Fibroblast of the conjunctiva (primary cell): Measurements from ENCODE around the gene ARHGAP26.
"Not testable (repeated sequence)": the region's sequence is repeated elsewhere in the genome, so short reads cannot be mapped to it uniquely, and the experiment has no call there.

ENCODE experiments used
- DNase-seq: peaks from one replicate; pipeline ENCODE4 v3.0.0-alpha.2; 2010; ENCODE audit warnings: low read depth

ARHGAP26 gene

GRCh38 chr5:142906863-142907671 is 136.9 kb downstream of the ARHGAP26 start:
- DNase-seq = no peak

- DNase-seq = no peak
These were observed 138.5 kb downstream of the ARHGAP26 start for GRCh38 chr5:142908659-142909058.

GRCh38 chr5:142910128-142910527 is 140.0 kb downstream of the ARHGAP26 start:
- DNase-seq = no peak

- no peak for DNase-seq
These were observed 141.0 kb downstream of the ARHGAP26 start for GRCh38 chr5:142911170-142911569.

- DNase-seq = no peak
These were observed 141.6 kb downstream of the ARHGAP26 start for GRCh38 chr5:142911775-142912174.

GRCh38 chr5:142913728-142914338 is 143.7 kb downstream of the ARHGAP26 start:
- DNase-seq = no peak

GRCh38 chr5:142915038-142915437 is 144.9 kb downstream of the ARHGAP26 start:
- no peak for DNase-seq

- no peak for DNase-seq
These were observed 145.7 kb downstream of the ARHGAP26 start for GRCh38 chr5:142915813-142916424.

GRCh38 chr5:142918959-142919635 is 148.9 kb downstream of the ARHGAP26 start:
- no peak for DNase-seq

GRCh38 chr5:142920849-142921612 is 150.9 kb downstream of the ARHGAP26 start:
- DNase-seq = no peak

GRCh38 chr5:142922223-142922952 is 152.2 kb downstream of the ARHGAP26 start:
- peak; percentile 43 for DNase-seq

GRCh38 chr5:142924135-142924883 is 154.1 kb downstream of the ARHGAP26 start:
- no peak for DNase-seq

GRCh38 chr5:142925795-142926194 is 155.6 kb downstream of the ARHGAP26 start:
- DNase-seq = peak; percentile 63

GRCh38 chr5:142926549-142926948 is 156.4 kb downstream of the ARHGAP26 start:
- no peak for DNase-seq

GRCh38 chr5:142928999-142929398 is 158.8 kb downstream of the ARHGAP26 start:
- not testable (repeated sequence) for DNase-seq

- DNase-seq = no peak
These were observed 159.4 kb downstream of the ARHGAP26 start for GRCh38 chr5:142929587-142929986.

- no peak for DNase-seq
These were observed 160.4 kb downstream of the ARHGAP26 start for GRCh38 chr5:142930395-142931110.

- no peak for DNase-seq
These were observed 161.9 kb downstream of the ARHGAP26 start for GRCh38 chr5:142931896-142932686.
